Prostate gland (tissue), 2 donors: ENCODE data around the gene CRY2.

Experiments
- CTCF ChIP-seq, 4 experiments: fragments of 200-600 bp in 2 of 4; fragments of 450-650 bp in 2 of 4; sonication (generic) in 2 of 4; IDR thresholded peaks; 1 replicate in 3 of 4; 2 replicates in 1 of 4; pipeline ENCODE4 v1.5.1; 2016 to 2019; ENCODE audit warnings: antibody characterized with exemption in 4 of 4, mild to moderate bottlenecking in 2 of 4, moderate library complexity in 2 of 4
- POLR2A ChIP-seq: fragments of 450-650 bp; IDR thresholded peaks from one replicate; pipeline ENCODE4 v1.6.1; 2016; ENCODE audit warnings: antibody characterized with exemption, mild to moderate bottlenecking

- TF ChIP-seq CTCF (IDR thresholded peaks at IDR 0.05) (no peak), POLR2A (no peak)
Observed at GRCh38 chr11:45930951-45931570, 83.8 kb downstream of the CRY2 start.
